HG03378 (cell line): ENCODE results near the gene MCRIP2.

Experiments used
- ATAC-seq: cut with Tn5 transposase; IDR thresholded peaks from one replicate; pipeline ENCODE4 v1.9.1; 2021; ENCODE audit warnings: mild to moderate bottlenecking, moderate library complexity; ENCODE audit not compliant: unreplicated experiment

The MCRIP2 gene

GRCh38 chr16:647173-647902, 5.7 kb downstream of the MCRIP2 start:
- no peak for ATAC-seq

DNA sequence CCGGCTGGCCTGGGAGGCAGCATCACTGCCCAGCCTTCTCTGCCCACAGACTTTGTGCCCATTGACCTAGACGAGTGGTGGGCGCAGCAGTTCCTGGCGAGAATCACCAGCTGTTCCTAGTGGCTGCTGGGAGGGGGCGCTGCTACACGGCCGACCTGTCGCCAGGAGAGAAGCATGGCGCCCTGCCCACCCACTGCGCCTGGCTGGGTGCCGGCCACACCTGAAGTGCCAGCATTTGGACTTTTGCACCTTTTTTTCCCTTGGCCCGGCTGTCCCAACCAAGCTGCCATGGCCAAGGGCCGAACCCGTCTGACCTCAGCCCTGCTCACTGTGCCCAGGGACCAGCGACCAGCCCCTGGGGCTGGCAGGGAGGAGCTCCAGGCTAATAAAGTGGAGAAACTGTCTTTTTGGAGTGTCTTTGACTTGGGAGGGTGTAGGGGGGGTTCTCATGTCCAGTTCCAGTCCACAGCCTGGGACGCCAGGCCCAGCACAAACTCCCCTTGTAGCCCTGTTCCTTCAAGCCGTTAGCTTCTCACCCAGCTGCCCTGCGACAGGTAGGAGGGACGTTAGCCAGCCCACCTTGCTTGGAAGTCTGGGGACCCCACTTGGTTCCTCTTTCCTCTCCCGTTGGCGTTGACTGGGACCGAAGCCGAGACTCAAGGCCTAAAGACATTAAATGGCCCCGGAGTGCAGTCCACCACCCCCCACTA, 6.6 kb downstream of the MCRIP2 start:
- ATAC-seq, result no peak

- peak; percentile 64 for ATAC-seq
Observed at GRCh38 chr16:648781-649589, 7.4 kb downstream of the MCRIP2 start, which contains the start of gene WDR90. WDR90 (plus strand) TSS chr16:649365; CDS start chr16:649417, 52 bp downstream.

GRCh38 chr16:649631-650030, 8.0 kb downstream of the MCRIP2 start:
- ATAC-seq, result no peak

DNA sequence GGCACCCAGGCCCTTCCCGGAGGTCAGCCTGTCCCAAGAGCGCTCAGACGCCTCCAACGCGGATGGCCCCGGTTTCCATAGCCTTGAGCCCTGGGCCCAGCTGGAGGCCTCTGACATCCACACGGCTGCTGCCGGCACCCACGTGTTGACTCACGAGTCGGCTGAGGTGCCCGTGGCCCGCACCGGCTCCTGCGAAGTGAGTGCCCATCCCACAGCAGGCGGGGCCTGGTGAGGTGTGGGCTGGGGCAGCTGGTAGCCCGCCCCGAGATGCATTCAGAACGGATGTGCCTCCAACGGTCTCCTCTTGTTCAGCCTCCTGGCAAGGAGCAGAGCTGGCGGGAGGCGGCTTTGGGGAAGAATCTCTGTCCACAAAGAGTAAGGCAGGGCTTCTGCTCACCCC, 10.2 kb downstream of the MCRIP2 start:
- no peak for ATAC-seq

- ATAC-seq, result no peak
Observed at GRCh38 chr16:652454-653305, 11.1 kb downstream of the MCRIP2 start.

- ATAC-seq, result no peak
Observed at GRCh38 chr16:654034-654433, 12.4 kb downstream of the MCRIP2 start.

DNA sequence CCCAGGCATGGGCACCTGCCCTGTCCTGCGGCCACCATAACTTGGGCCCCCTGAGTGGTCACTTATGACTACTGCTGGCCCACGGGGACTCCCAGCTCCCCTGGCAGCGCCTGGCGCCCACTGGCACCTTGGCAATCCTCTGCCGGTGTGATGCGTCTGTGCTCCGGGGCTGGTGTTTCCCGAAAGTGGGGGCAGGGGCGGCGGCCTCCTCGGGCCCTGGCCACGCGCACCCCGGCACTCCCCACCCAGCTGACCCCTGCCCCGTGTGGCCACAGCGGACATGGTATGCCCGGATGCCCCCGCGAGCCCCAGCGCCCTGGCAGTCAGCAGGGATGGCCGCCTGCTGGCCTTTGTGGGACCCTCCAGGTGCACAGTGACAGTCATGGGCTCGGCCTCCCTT, 15.9 kb downstream of the MCRIP2 start:
- no peak for ATAC-seq

GRCh38 chr16:658679-659571, 17.3 kb downstream of the MCRIP2 start:
- no peak for ATAC-seq

GRCh38 chr16:659618-660017, 18.0 kb downstream of the MCRIP2 start:
- no peak for ATAC-seq

DNA sequence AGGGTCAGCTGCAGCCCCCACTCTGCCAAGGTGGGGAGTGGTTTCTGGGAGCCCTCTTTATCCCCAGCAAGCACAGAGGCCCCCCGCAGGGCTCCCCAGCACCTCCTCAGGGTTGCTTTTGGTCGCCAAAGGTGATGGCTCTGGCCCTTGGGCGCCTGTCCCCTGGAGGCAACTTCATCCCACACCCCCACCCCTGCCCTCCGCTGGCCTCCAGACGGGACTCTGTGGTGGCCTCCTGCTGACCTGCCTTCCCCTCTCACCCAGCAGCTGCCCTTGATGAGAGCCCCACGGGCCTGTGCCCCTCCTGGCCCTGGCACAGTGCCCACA, 18.5 kb downstream of the MCRIP2 start:
- no peak for ATAC-seq

GRCh38 chr16:660459-661183, 19.0 kb downstream of the MCRIP2 start:
- ATAC-seq, result peak; percentile 37

- no peak for ATAC-seq
Observed at GRCh38 chr16:661184-661821, 19.7 kb downstream of the MCRIP2 start.

DNA sequence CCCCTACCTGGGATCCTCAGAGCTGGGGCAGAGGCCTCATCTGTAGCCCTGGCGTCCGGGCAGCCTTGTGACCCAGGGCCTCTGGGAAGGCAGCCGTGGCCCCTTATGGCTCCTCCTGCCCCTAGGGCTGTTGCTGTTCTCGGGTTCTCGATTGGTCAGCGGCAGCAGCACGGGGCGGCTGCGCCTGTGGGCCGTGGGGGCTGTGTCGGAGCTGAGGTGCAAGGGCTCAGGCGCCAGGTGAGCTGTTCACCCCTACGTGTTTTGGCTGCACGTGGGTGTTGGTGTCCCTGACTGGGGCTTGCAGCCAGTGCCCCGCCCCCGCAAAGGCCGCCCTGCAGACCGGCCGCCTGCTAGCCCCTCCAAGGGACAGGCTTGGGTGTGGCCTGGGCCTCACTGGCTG, 20.5 kb downstream of the MCRIP2 start:
- no peak for ATAC-seq

GRCh38 chr16:662597-662996, 21.0 kb downstream of the MCRIP2 start:
- ATAC-seq, result no peak

DNA sequence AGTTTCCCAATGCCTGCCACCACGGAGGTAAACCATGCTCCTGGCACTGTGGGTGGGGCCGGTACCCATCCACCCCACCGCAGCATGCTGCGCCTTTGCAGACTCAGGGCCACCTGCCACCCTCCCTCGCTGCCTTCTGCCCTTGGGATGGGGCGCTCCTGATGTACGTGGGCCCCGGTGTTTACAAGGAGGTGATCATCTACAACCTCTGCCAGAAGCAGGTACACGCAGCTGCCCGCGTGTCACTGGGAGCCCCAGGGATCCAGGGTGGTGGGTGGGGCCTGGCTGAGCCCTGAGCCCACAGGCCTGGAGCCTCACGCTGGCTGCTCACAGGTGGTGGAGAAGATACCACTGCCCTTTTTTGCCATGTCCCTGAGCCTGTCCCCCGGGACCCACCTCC, 24.9 kb downstream of the MCRIP2 start:
- ATAC-seq, result no peak

DNA sequence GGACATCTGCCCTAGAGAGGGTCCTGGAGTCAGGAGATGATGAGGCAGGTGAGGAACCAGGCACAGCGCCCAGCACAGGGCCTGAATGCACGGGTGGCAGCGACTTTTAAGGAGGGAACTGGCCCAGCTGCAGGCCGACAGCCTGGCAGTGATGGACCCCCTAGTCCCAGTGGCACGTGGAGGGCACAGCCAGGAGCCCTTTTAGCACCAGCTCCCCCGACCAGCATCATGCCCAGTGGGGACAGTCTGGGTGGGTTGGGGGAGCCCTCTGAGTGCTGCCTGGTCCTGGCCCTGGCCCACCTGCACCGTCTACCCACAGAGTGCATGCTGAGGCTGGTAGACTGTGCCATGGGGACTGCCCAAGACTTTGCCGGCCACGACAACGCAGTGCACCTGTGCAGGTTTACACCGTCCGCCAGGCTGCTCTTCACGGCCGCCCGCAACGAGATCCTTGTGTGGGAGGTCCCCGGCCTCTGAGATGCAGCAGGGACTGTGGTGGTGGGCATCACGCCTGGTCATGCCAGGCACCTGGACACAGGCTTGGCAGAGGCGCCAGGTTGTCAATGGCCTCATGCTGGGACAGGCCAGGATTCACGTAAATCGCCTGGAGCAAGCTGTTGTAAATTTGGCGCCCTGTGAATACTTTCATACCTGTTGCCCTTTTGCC, 25.6 kb downstream of the MCRIP2 start:
- ATAC-seq, result no peak
